OCI-LY1 (cell line): ENCODE results near the gene CMIP.

Experiments
- CTCF ChIP-seq: fragments of 200-600 bp; sonication (generic), shearing (Covaris generic); IDR thresholded peaks from 2 replicates; pipeline ENCODE4 v1.5.1; 2017; ENCODE audit warnings: mild to moderate bottlenecking, antibody characterized with exemption, low read length, moderate library complexity, mixed read lengths
- EZH2 ChIP-seq: fragments of 200-600 bp; sonication (generic), shearing (Covaris generic); IDR thresholded peaks from 2 replicates; pipeline ENCODE4 v1.8.0; 2017; ENCODE audit warnings: borderline replicate concordance, mixed run types, mild to moderate bottlenecking, antibody characterized with exemption, low read length, moderate library complexity, mixed read lengths

GRCh38 chr16:81649561-81650184 lies 205.1 kb downstream of the CMIP start:
- no peak for TF ChIP-seq CTCF
- no peak for TF ChIP-seq EZH2
